Upper lobe of left lung (tissue), 4 donors: Measurements from ENCODE around the gene SETD4.

Source experiments
- CTCF ChIP-seq, 6 experiments: fragments of 450-650 bp in 4 of 6; fragments of 200-600 bp in 2 of 6; sonication (generic) in 2 of 6; IDR thresholded peaks; one replicate each; pipeline ENCODE4 v1.5.1; 2016 to 2019; ENCODE audit warnings: antibody characterized with exemption in 6 of 6
- EP300 ChIP-seq, 4 donors: sonication (generic); formaldehyde crosslinking; IDR thresholded peaks; one replicate each; pipeline ENCODE4 v1.5.1; 2017; ENCODE audit warnings: antibody characterized with exemption in 4 of 4, control low read depth in 2 of 4
- POLR2A ChIP-seq, 4 donors: fragments of 450-650 bp; IDR thresholded peaks; one replicate each; pipeline ENCODE4 v1.5.1; 2016 to 2017; ENCODE audit warnings: antibody characterized with exemption in 4 of 4, mild to moderate bottlenecking in 2 of 4
- POLR2AphosphoS5 ChIP-seq, 2 donors: sonication (generic); formaldehyde crosslinking; IDR thresholded peaks; one replicate each; pipeline ENCODE4 v1.5.1; 2017; ENCODE audit warnings: antibody characterized with exemption in 2 of 2

- no peak for TF ChIP-seq CTCF (IDR thresholded peaks at IDR 0.05)
- no peak for TF ChIP-seq EP300 (IDR thresholded peaks at IDR 0.05)
- no peak for TF ChIP-seq POLR2AphosphoS5 (IDR thresholded peaks at IDR 0.05)
- no peak for TF ChIP-seq POLR2A (IDR thresholded peaks at IDR 0.05)
Measured at GRCh38 chr21:36075953-36076352, 15.6 kb upstream of the SETD4 start.
